ENCODE measurements around the gene BMPR1A.

BMPR1A gene

DNA sequence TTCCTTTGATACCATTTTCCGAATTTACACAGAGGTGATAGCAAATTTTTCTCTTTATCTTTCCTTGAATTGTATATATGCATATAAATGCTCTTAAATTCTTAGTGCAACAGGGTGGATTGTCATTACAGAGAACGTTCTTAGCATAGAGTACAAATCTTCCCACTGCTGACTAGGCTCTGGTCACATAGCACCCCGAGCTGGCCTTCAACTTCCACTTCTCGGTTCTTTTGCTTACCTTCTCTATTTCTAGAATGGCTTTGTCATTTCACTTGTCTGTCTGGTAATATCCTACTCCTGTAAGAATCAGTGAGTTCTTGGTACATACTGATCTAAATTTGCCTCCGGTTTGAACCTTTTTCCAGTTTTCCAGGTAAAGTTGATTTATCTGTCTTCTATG is 225.3 kb downstream of the BMPR1A start:
- Histone ChIP-seq H3K4me3 (ENCODE audit: low read length) (no peak overlapping the region), H3K9ac (ENCODE audit: low read length) (no peak overlapping the region), H2AFZ (ENCODE audit: low read depth, low read length) (no peak overlapping the region), H3K4me2 (ENCODE audit: low read length) (no peak overlapping the region), H3K27ac (ENCODE audit: low read length) (no peak overlapping the region), H3K27me3 (ENCODE audit: low read depth, low read length) (no peaks in the 10 kb centered on the region), H3K36me3 (replicated peaks; ENCODE audit: low read depth, low read length) (no peaks in the 10 kb centered on the region), H4K20me1 (ENCODE audit: insufficient read depth, low read length) (no peaks in the 10 kb centered on the region), H3K9me3 (ENCODE audit: insufficient read depth, low read length) (no peaks in the 10 kb centered on the region), H3K4me1 (ENCODE audit: low read length) (peaks cover 7% of the 10 kb centered on the region), H3K79me2 (ENCODE audit: low read length) (no peaks in the 10 kb centered on the region)
- TF ChIP-seq, protein P1, sequence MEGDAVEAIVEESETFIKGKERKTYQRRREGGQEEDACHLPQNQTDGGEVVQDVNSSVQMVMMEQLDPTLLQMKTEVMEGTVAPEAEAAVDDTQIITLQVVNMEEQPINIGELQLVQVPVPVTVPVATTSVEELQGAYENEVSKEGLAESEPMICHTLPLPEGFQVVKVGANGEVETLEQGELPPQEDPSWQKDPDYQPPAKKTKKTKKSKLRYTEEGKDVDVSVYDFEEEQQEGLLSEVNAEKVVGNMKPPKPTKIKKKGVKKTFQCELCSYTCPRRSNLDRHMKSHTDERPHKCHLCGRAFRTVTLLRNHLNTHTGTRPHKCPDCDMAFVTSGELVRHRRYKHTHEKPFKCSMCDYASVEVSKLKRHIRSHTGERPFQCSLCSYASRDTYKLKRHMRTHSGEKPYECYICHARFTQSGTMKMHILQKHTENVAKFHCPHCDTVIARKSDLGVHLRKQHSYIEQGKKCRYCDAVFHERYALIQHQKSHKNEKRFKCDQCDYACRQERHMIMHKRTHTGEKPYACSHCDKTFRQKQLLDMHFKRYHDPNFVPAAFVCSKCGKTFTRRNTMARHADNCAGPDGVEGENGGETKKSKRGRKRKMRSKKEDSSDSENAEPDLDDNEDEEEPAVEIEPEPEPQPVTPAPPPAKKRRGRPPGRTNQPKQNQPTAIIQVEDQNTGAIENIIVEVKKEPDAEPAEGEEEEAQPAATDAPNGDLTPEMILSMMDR (IDR thresholded peaks at IDR 0.05; ENCODE audit: low read depth, low read length): no peak
- no peak for TF ChIP-seq EZH2phosphoT487 (IDR thresholded peaks at IDR 0.05; ENCODE audit: low read depth)

All from OCI-LY3 (cell line).